ENCODE measurements around the gene AKAP14.
"Not testable (repeated sequence)": the region's sequence is repeated elsewhere in the genome, so short reads cannot be mapped to it uniquely, and the experiment has no call there.

AKAP14 gene

DNA sequence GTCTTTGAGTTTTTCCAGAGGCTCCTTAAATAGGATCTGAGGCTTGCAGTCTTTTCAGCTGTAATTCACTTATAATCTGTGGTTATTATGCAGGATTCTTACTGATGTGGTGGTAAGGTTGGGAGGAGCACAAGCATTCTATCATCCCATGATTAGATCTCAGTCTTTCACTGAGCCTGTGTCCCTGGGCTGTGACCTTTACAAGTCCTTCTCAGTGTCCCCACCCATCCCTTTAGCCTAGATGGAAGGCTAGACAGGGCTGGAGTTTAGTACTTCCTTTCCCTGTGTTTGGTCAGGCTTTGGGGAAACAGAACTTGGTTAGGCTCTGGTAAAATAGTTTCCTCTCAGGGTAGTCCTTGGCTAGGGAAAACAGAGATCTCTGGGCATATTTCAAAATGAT, 64.9 kb downstream of the AKAP14 start:
- no peak for DNase-seq (ENCODE audit: insufficient read length, low spot score)
- no peak for FAIRE-seq
- no peak for TF ChIP-seq POLR2A (IDR thresholded peaks at IDR 0.05; ENCODE audit: low read depth, low read length)

DNA sequence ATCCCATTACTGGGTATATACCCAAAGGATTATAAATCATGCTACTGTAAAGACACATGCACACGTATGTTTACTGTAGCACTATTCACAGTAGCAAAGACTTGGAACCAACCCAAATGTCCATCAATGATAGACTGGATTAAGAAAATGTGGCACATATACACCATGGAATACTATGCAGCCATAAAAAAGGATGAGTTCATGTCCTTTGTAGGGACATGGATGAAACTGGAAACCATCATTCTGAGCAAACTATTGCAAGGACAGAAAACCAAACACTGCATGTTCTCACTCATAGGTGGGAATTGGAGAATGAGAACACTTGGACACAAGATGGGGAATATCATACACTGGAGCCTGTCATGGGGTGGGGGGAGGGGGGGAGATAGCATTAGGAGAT, 71.1 kb downstream of the AKAP14 start:
- not testable (repeated sequence) for DNase-seq (ENCODE audit: insufficient read length, low spot score); FAIRE-seq
